Gastrocnemius medialis (tissue), 4 donors: ENCODE results near the gene SOCS7. TPM values are rescaled to one million over a fixed set of nuclear protein-coding genes. Genes with fewer than 3 reads are reported as not detected.

Source experiments
- ATAC-seq, 2 donors: fragments of 150-250 bp; one replicate each; pipeline ENCODE4 v1.9.1; 2016
- DNase-seq, 2 donors: peaks; one replicate each; pipeline ENCODE4 v3.0.0-alpha.2; 2019
- H3K27ac ChIP-seq, 4 donors: fragments of 200-600 bp; sonication (generic); 1 replicate in 1 of 4; 2 replicates in 3 of 4; pipeline ENCODE4 v1.5.1; 2016 to 2018; ENCODE audit warnings: mild to moderate bottlenecking in 2 of 4, moderate library complexity in 1 of 4
- H3K27me3 ChIP-seq, 3 donors: fragments of 200-600 bp; sonication (generic) in 2 of 3; 1 replicate in 1 of 3; 2 replicates in 2 of 3; pipeline versions ENCODE4 v1.5.1 to v1.6.0; 2016 to 2019; ENCODE audit warnings: mild to moderate bottlenecking in 1 of 3, moderate library complexity in 1 of 3
- H3K36me3 ChIP-seq, 2 donors: fragments of 200-600 bp; sonication (generic) in 1 of 2; one replicate each; pipeline ENCODE4 v1.5.1; 2017 to 2018
- H3K4me1 ChIP-seq, 2 donors: fragments of 200-600 bp; sonication (generic) in 1 of 2; one replicate each; pipeline ENCODE4 v1.5.1; 2016 to 2017; ENCODE audit warnings: mild to moderate bottlenecking in 2 of 2
- H3K4me3 ChIP-seq, 4 donors: fragments of 200-600 bp; sonication (generic) in 3 of 4; 1 replicate in 1 of 4; 2 replicates in 3 of 4; pipeline ENCODE4 v1.5.1; 2016 to 2019; ENCODE audit warnings: mild to moderate bottlenecking in 2 of 4
- H3K9me3 ChIP-seq, 3 donors: fragments of 200-600 bp; sonication (generic) in 2 of 3; 1 replicate in 1 of 3; 2 replicates in 2 of 3; pipeline ENCODE4 v1.5.1; 2016 to 2019
- CTCF ChIP-seq, 5 experiments: fragments of 450-650 bp in 3 of 5; fragments of 200-600 bp in 2 of 5; sonication (generic) in 2 of 5; IDR thresholded peaks in 4 of 5; conservative IDR thresholded peaks in 1 of 5; 1 replicate in 4 of 5; 2 replicates in 1 of 5; pipeline ENCODE4 v1.5.1; 2016 to 2019; ENCODE audit warnings: antibody characterized with exemption in 5 of 5, mild to moderate bottlenecking in 3 of 5, moderate library complexity in 3 of 5
- POLR2A ChIP-seq, 2 donors: fragments of 450-650 bp; IDR thresholded peaks; one replicate each; pipeline ENCODE4 v1.6.1; 2017; ENCODE audit warnings: antibody characterized with exemption in 2 of 2, mild to moderate bottlenecking in 2 of 2, moderate library complexity in 2 of 2
- in situ Hi-C, 4 donors: fragments of 200-750 bp; cut with MboI; loops; one replicate each; pipeline versions ENCODE4 v1.15.0 to v1.8.0; 2017; ENCODE audit warnings: low sequenced_read_pairs in 4 of 4
- intact Hi-C: fragments of 100-400 bp; cut with DNase I; formaldehyde crosslinking; loops from one replicate; pipeline ENCODE4 v1.15.1; 2023; ENCODE audit warnings: low total_unique reads
- total RNA-seq, 4 donors: library from RNA; depleted of rRNA; stranded (reverse); fragments of >200 nt; gene quantifications; one replicate each; pipeline versions ENCODE4 v1.1.0 to v1.2.3, GENCODE V29; 2016

The SOCS7 gene
- total RNA-seq, 4 donors from 2014 or later: 16.3 to 19.9 (median 19.5) TPM

GRCh38 chr17:38449364-38449763 is 97.7 kb downstream of the SOCS7 start:
- Histone ChIP-seq H3K27me3 (no peaks in the 10 kb centered on the region), H3K4me1 (peaks cover 16 to 39% of the 10 kb centered on the region in 2 donors), H3K4me3 (no peak overlapping the region), H3K36me3 (no peaks in the 10 kb centered on the region), H3K27ac (peak overlapping the region in 1 of 4 donors; percentile 67), H3K9me3 (no peaks in the 10 kb centered on the region)
- DNase-seq (no peak), ATAC-seq (no peak)
- intact Hi-C loops (loop anchor here (2.0 kb wide), 1 partner anchor 17 kb away; no protein-coding TSS in a partner anchor), in situ Hi-C loops (no loop called here)
- TF ChIP-seq POLR2A (IDR thresholded peaks at IDR 0.05) (no peak), CTCF (IDR thresholded peaks at IDR 0.05 in 4 of 5, conservative IDR thresholded peaks at IDR 0.05 in 1 of 5) (no peak)

- intact Hi-C loops: no loop called here
- Histone ChIP-seq H3K4me3 (no peak overlapping the region), H3K9me3 (no peaks in the 10 kb centered on the region), H3K4me1 (peaks cover 27 to 47% of the 10 kb centered on the region in 2 donors), H3K27ac (peak overlapping the region; percentile 56 to 71 (median 68)), H3K27me3 (no peaks in the 10 kb centered on the region), H3K36me3 (no peaks in the 10 kb centered on the region)
- TF ChIP-seq CTCF (IDR thresholded peaks at IDR 0.05 in 4 of 5, conservative IDR thresholded peaks at IDR 0.05 in 1 of 5) (no peak), POLR2A (IDR thresholded peaks at IDR 0.05) (no peak)
- DNase-seq (no peak), ATAC-seq (no peak)
- in situ Hi-C loops: no loop called here
Observed at GRCh38 chr17:38450557-38451029, 98.9 kb downstream of the SOCS7 start.

- in situ Hi-C loops: no loop called here
- DNase-seq: no peak
- Histone ChIP-seq H3K27ac (peak overlapping the region; percentile 56 to 71 (median 68)), H3K27me3 (no peaks in the 10 kb centered on the region), H3K9me3 (no peaks in the 10 kb centered on the region), H3K4me3 (peak overlapping the region in 1 of 4 donors; percentile 12), H3K36me3 (no peaks in the 10 kb centered on the region), H3K4me1 (peaks cover 33 to 53% of the 10 kb centered on the region in 2 donors)
- intact Hi-C loops: no loop called here
- TF ChIP-seq CTCF (IDR thresholded peaks at IDR 0.05 in 4 of 5, conservative IDR thresholded peaks at IDR 0.05 in 1 of 5) (no peak), POLR2A (IDR thresholded peaks at IDR 0.05) (no peak)
- no peak for ATAC-seq
Observed at GRCh38 chr17:38451030-38451839, 99.6 kb downstream of the SOCS7 start.

- ATAC-seq (no peak), DNase-seq (no peak)
- intact Hi-C loops (no loop called here), in situ Hi-C loops (no loop called here)
- no peaks in the 10 kb centered on the region for H3K27me3 ChIP-seq
- TF ChIP-seq CTCF (IDR thresholded peaks at IDR 0.05 in 4 of 5, conservative IDR thresholded peaks at IDR 0.05 in 1 of 5) (no peak), POLR2A (IDR thresholded peaks at IDR 0.05) (no peak)
- H3K4me3 ChIP-seq: peak overlapping the region in 1 of 4 donors; percentile 12
- peaks cover 36 to 54% of the 10 kb centered on the region in 2 donors for H3K4me1 ChIP-seq
- H3K36me3 ChIP-seq: no peaks in the 10 kb centered on the region
- no peaks in the 10 kb centered on the region for H3K9me3 ChIP-seq
- peak overlapping the region; percentile 56 to 71 (median 68) for H3K27ac ChIP-seq
Observed at GRCh38 chr17:38451840-38452529, 100.3 kb downstream of the SOCS7 start.
